Endothelial cell of umbilical vein (primary cell): ENCODE measurements around the gene KRT222. TPM values are rescaled to one million over a fixed set of nuclear protein-coding genes. Genes with fewer than 3 reads are reported as not detected.

Experiments used
- BruUV-seq: library from RNA; stranded (reverse); fragments of 400-500 nt; replicated peaks from 2 replicates; lab custom pipeline; 2021; lab: Mats Ljungman, UMichigan
- CTCF ChIA-PET: fragments of 300-600, 350-600 bp; sonication (Branson Sonifier 250); formaldehyde crosslinking; loops from one replicate; lab custom pipeline; 2021; ENCODE audit warnings: antibody characterized with exemption, inconsistent platforms; lab: Charles Lee
- POLR2A ChIA-PET: fragments of 300-600, 350-600 bp; sonication (Branson Sonifier 250); formaldehyde crosslinking; loops from one replicate; lab custom pipeline; 2021; ENCODE audit warnings: antibody characterized with exemption, inconsistent platforms; lab: Charles Lee
- DNase-seq: peaks from one replicate; pipeline ENCODE4 v3.0.0-alpha.2; 2011; ENCODE audit warnings: low read depth, low spot score
- FAIRE-seq: peaks from 2 replicates; lab custom pipeline; 2011; peaks lifted over from hg19 to GRCh38; lab: Jason Lieb, UNC
- H2AFZ ChIP-seq: 2 replicates; pipeline ENCODE4 v1.6.0; 2012; ENCODE audit warnings: low read depth, low read length, control low read depth, inconsistent platforms
- H3K27ac ChIP-seq: 2 replicates; pipeline ENCODE4 v1.5.1; 2011; ENCODE audit warnings: low read depth, mild to moderate bottlenecking, control low read depth, low read length, moderate library complexity; ENCODE audit not compliant: insufficient read depth
- H3K27me3 ChIP-seq, 2 experiments: 2 replicates each; pipeline versions ENCODE4 v1.6.0 to v1.6.1; 2011; ENCODE audit warnings: low read length in 2 of 2, mixed read lengths in 1 of 2; ENCODE audit not compliant: control insufficient read depth in 2 of 2, insufficient read depth in 2 of 2
- H3K36me3 ChIP-seq, 2 experiments: 2 replicates in 1 of 2; 3 replicates in 1 of 2; pipeline ENCODE4 v1.5.1; 2011; ENCODE audit warnings: low read length in 2 of 2, mild to moderate bottlenecking in 1 of 2, moderate library complexity in 1 of 2; ENCODE audit not compliant: control insufficient read depth in 2 of 2, insufficient read depth in 2 of 2; ENCODE audit errors: extremely low read depth in 1 of 2
- H3K4me1 ChIP-seq: 3 replicates; pipeline ENCODE4 v1.5.1; 2011; ENCODE audit warnings: mild to moderate bottlenecking, low read length; ENCODE audit not compliant: control insufficient read depth, insufficient read depth; ENCODE audit errors: extremely low read depth
- H3K4me2 ChIP-seq: 2 replicates; pipeline ENCODE4 v1.6.1; 2011; ENCODE audit warnings: low read length, control low read depth, mixed read lengths; ENCODE audit not compliant: insufficient read depth
- H3K4me3 ChIP-seq, 3 experiments: fragments of 200-600 bp in 1 of 3; sonication (generic), shearing (Covaris generic) in 1 of 3; replicated peaks in 1 of 3; 2 replicates each; pipeline ENCODE4 v1.5.1; 2011 to 2016; ENCODE audit warnings: control low read depth in 3 of 3, low read length in 3 of 3, mild to moderate bottlenecking in 2 of 3, inconsistent platforms in 1 of 3, low read depth in 1 of 3, moderate library complexity in 1 of 3; ENCODE audit not compliant: insufficient read depth in 1 of 3
- H3K79me2 ChIP-seq: 2 replicates; pipeline ENCODE4 v1.6.0; 2012; ENCODE audit warnings: low read length, inconsistent platforms; ENCODE audit not compliant: control insufficient read depth, insufficient read depth
- H3K9ac ChIP-seq: replicated peaks from 2 replicates; pipeline ENCODE3; 2011; ENCODE audit warnings: low read length, control low read depth; ENCODE audit not compliant: insufficient read depth; ENCODE audit errors: extremely low read depth
- H3K9me1 ChIP-seq: replicated peaks from 3 replicates; pipeline ENCODE4 v1.6.0; 2011; ENCODE audit warnings: mild to moderate bottlenecking, low read length; ENCODE audit not compliant: control insufficient read depth, insufficient read depth; ENCODE audit errors: extremely low read depth
- H3K9me3 ChIP-seq: replicated peaks from 2 replicates; pipeline ENCODE4 v1.5.1; 2012; ENCODE audit warnings: low read length, inconsistent platforms; ENCODE audit not compliant: control insufficient read depth, insufficient read depth
- H4K20me1 ChIP-seq: replicated peaks from 2 replicates; pipeline ENCODE3; 2011; ENCODE audit warnings: mild to moderate bottlenecking, low read length; ENCODE audit not compliant: control insufficient read depth, insufficient read depth; ENCODE audit errors: extremely low read depth
- CTCF ChIP-seq, 2 donors: IDR thresholded peaks; 1 replicate in 1 of 2; 2 replicates in 1 of 2; pipeline ENCODE4 v1.5.1; 2011; ENCODE audit warnings: low read length in 2 of 2, mild to moderate bottlenecking in 2 of 2, moderate library complexity in 2 of 2, control low read depth in 1 of 2, inconsistent platforms in 1 of 2, low read depth in 1 of 2; ENCODE audit not compliant: insufficient read depth in 1 of 2; ENCODE audit errors: extremely low read depth in 1 of 2
- EZH2 ChIP-seq: IDR thresholded peaks from 2 replicates; pipeline ENCODE4 v1.6.1; 2012; ENCODE audit warnings: borderline replicate concordance, low read depth, mild to moderate bottlenecking, moderate library complexity, low read length, inconsistent platforms; ENCODE audit not compliant: severe bottlenecking
- FOS ChIP-seq: IDR thresholded peaks from 2 replicates; pipeline ENCODE4 v1.6.1; 2011; ENCODE audit warnings: mild to moderate bottlenecking, low read length, moderate library complexity, borderline replicate concordance; ENCODE audit not compliant: insufficient read depth
- GATA2 ChIP-seq: IDR thresholded peaks from 2 replicates; pipeline ENCODE4 v1.7.0; 2011; ENCODE audit warnings: low read depth, mild to moderate bottlenecking, moderate library complexity, mixed read lengths, low read length; ENCODE audit not compliant: insufficient read length, insufficient read depth
- JUN ChIP-seq: IDR thresholded peaks from 2 replicates; pipeline ENCODE4 v1.6.1; 2011; ENCODE audit warnings: borderline replicate concordance, low read depth; ENCODE audit not compliant: insufficient read length, insufficient read depth
- MAX ChIP-seq: IDR thresholded peaks from 2 replicates; pipeline ENCODE4 v1.6.1; 2011; ENCODE audit not compliant: insufficient read depth, insufficient read length
- MYC ChIP-seq: IDR thresholded peaks from one replicate; pipeline ENCODE4 v1.6.1; 2011; ENCODE audit warnings: mild to moderate bottlenecking, low read depth, low read length
- POLR2A ChIP-seq: IDR thresholded peaks from 2 replicates; pipeline ENCODE4 v1.6.1; 2012; ENCODE audit warnings: low read depth, mild to moderate bottlenecking, control low read depth, low read length
- POLR2AphosphoS5 ChIP-seq: IDR thresholded peaks from 2 replicates; pipeline ENCODE4 v1.6.1; 2012; ENCODE audit warnings: low read depth, mild to moderate bottlenecking, control low read depth, low read length, moderate library complexity; ENCODE audit not compliant: insufficient read depth
- dilution Hi-C: fragments of 300-500 bp; cut with MboI; formaldehyde crosslinking; loops from one replicate; pipeline ENCODE4 v1.15.0; 2019; ENCODE audit warnings: low sequenced_read_pairs; ENCODE audit not compliant: extremely low pct_ligation_motif_present
- intact Hi-C: fragments of 100-400 bp; cut with micrococcal nuclease; formaldehyde crosslinking; loops from one replicate; pipeline ENCODE4 v1.10.0; 2022
- polyA plus RNA-seq, 4 experiments: library from polyadenylated mRNA; depleted of rRNA in 3 of 4; stranded (reverse) in 3 of 4; unstranded in 1 of 4; fragments of >200 nt; gene quantifications; 2 replicates each; pipeline versions ENCODE4 v1.2.1 to v1.2.3, GENCODE V29; 2011 to 2012; ENCODE audit warnings: missing spikeins in 1 of 4
- total RNA-seq: library from RNA; stranded (reverse); gene quantifications from 2 replicates; pipeline ENCODE4 v1.2.3, GENCODE V29; 2021

KRT222 gene
- total and polyA plus RNA-seq, 2 donors (not counting 3 experiments of a cell fraction or from before 2014, with no cell fraction given) = not detected

- intact Hi-C loops = no loop called here
- Histone ChIP-seq H4K20me1 (no peaks in the 10 kb centered on the region), H3K4me2 (no peak overlapping the region), H3K79me2 (no peaks in the 10 kb centered on the region), H2AFZ (no peak overlapping the region), H3K9me3 (no peaks in the 10 kb centered on the region), H3K27me3 (peaks cover 3 to 8% of the 10 kb centered on the region in 2 experiments), H3K9ac (no peak overlapping the region), H3K36me3 (no peaks in the 10 kb centered on the region), H3K4me1 (no peaks in the 10 kb centered on the region), H3K27ac (no peak overlapping the region), H3K9me1 (no peaks in the 10 kb centered on the region), H3K4me3 (no peak overlapping the region)
- BruUV-seq = no TSS peak
- TF ChIP-seq EZH2 (no peak), MAX (no peak), FOS (no peak), MYC (no peak), CTCF (IDR thresholded peaks at IDR 0.05; ENCODE audit: extremely low read depth in 1 of 2, insufficient read depth in 1 of 2, low read depth in 1 of 2, low read length in 2 of 2) (no peak), JUN (no peak), POLR2AphosphoS5 (no peak), POLR2A (no peak), GATA2 (no peak)
- dilution Hi-C loops = no loop called here
- no peak for DNase-seq
- no peak for FAIRE-seq
- ChIA-PET POLR2A (no interaction called here), CTCF (interaction anchor here (0.9 to 4.1 kb wide), 3 partner anchors 9 to 26 kb away, joined by 3 to 12 read pairs (median 4); no protein-coding TSS in a partner anchor)
Measured at GRCh38 chr17:40696651-40697072, 31.7 kb upstream of the KRT222 start.
